ENCODE results near the gene DPYSL5.

- no peak for TF ChIP-seq CTCF (IDR thresholded peaks at IDR 0.05; ENCODE audit: poor library complexity, severe bottlenecking)
- TF ChIP-seq REST (IDR thresholded peaks at IDR 0.05; ENCODE audit: borderline replicate concordance): no peak
- TF ChIP-seq EZH2 (IDR thresholded peaks at IDR 0.05; ENCODE audit: borderline replicate concordance, insufficient read depth, low read length, poor library complexity, severe bottlenecking): no peak
Measured at GRCh38 chr2:26820932-26821331, 27.0 kb upstream of the DPYSL5 start.

Data from neural cell (in vitro differentiated cells).